NCI-H82 treated with DMSO at 0.1 percent for 48 hours (cell line): ENCODE results near the gene EPRS1.
"Not testable (repeated sequence)": the region's sequence is repeated elsewhere in the genome, so short reads cannot be mapped to it uniquely, and the experiment has no call there.

ENCODE experiments used
- DNase-seq: peaks from one replicate; lab custom pipeline; 2025; ENCODE audit not compliant: unreplicated experiment; lab: John Stamatoyannopoulos, UW

The EPRS1 gene

GRCh38 chr1:220046052-220046930, at the start of gene EPRS1:
TSS of gene EPRS1 (minus strand) at chr1:220046505. CDS start at chr1:220046388, 117 bp downstream.
- DNase-seq, result peak; percentile 95

- DNase-seq, result peak; percentile 72
Observed at GRCh38 chr1:220094016-220094911, 48.0 kb upstream of the EPRS1 start, which contains the start of gene IARS2. TSS of gene IARS2 (plus strand) at chr1:220094132. CDS start at chr1:220094217, 85 bp downstream.

- DNase-seq, result no peak
Observed at GRCh38 chr1:220093361-220094015, 47.2 kb upstream of the EPRS1 start.

- DNase-seq, result no peak
Observed at GRCh38 chr1:220092694-220093093, 46.4 kb upstream of the EPRS1 start.

GRCh38 chr1:220089650-220090556, 43.6 kb upstream of the EPRS1 start, which contains the start of gene BPNT1:
TSS of gene BPNT1 (minus strand) at chr1:220089788. CDS start at chr1:220079846, 9,942 bp downstream.
- DNase-seq, result peak; percentile 90

- DNase-seq, result not testable (repeated sequence)
Observed at GRCh38 chr1:220086261-220086686, 40.0 kb upstream of the EPRS1 start.

- DNase-seq, result no peak
Observed at GRCh38 chr1:220084460-220084859, 38.2 kb upstream of the EPRS1 start.

GRCh38 chr1:220077887-220078286, 31.6 kb upstream of the EPRS1 start:
- DNase-seq, result no peak

GRCh38 chr1:220076861-220077762, 30.8 kb upstream of the EPRS1 start:
- DNase-seq, result no peak

- DNase-seq, result no peak
Observed at GRCh38 chr1:220067269-220068204, 21.2 kb upstream of the EPRS1 start.

GRCh38 chr1:220062629-220063028, 16.3 kb upstream of the EPRS1 start:
- DNase-seq, result no peak

- DNase-seq, result peak; percentile 59
Observed at GRCh38 chr1:220060876-220061275, 14.6 kb upstream of the EPRS1 start.

- DNase-seq, result no peak
Observed at GRCh38 chr1:220056374-220056773, 10.1 kb upstream of the EPRS1 start.

- no peak for DNase-seq
Observed at GRCh38 chr1:220045356-220046051, 801 bp downstream of the EPRS1 start.

- no peak for DNase-seq
Observed at GRCh38 chr1:220044678-220045355, 1.5 kb downstream of the EPRS1 start.

- no peak for DNase-seq
Observed at GRCh38 chr1:220043646-220044045, 2.7 kb downstream of the EPRS1 start.
